ENCODE results near the gene DEK. TPM values are rescaled to one million over a fixed set of nuclear protein-coding genes. Genes with fewer than 3 reads are reported as not detected.

The DEK gene
- 34.2 and 35.7 TPM in 2 replicates for polyA plus RNA-seq (2012; rRNA removed)
- polyA plus RNA-seq (2012; cell fraction: cytosol; rRNA removed) = 49.1 and 63.6 TPM in 2 replicates
- 14.3 and 22.4 TPM in 2 replicates for polyA plus RNA-seq (2012; cell fraction: nucleus; rRNA removed)

- CTCF ChIA-PET = interaction anchor here (0.6 to 1.4 kb wide), 3 partner anchors 38 to 267 kb away, joined by 3 to 4 read pairs (median 4); partner anchors contain the start of genes KDM1B and TPMT
- peaks cover 38% of the 10 kb centered on the region for H4K20me1 ChIP-seq (ENCODE audit: insufficient read depth)
- H3K27me3 ChIP-seq (ENCODE audit: insufficient read depth) = no peaks in the 10 kb centered on the region
- H3K9me3 ChIP-seq = no peaks in the 10 kb centered on the region
- peak within 1 kb of the TSS; percentile 88 to 96 for H3K27ac ChIP-seq (ENCODE audit: low read depth in 2 of 2, low read length in 1 of 2)
- H3K4me1 ChIP-seq (ENCODE audit: control insufficient read depth in 1 of 2, insufficient read depth in 2 of 2, low read depth in 1 of 2, low read length in 1 of 2) = peaks cover 17 to 21% of the 10 kb centered on the region in 2 experiments; a peak in 3 of 4 replicates
- under 1% methylated on average over 49 of the region's 113 CpGs for WGBS (ENCODE audit: low lambda C conversion rate)
- peak within 1 kb of the TSS; percentile 92 for H3K9ac ChIP-seq
- peaks cover 47% of the 10 kb centered on the region for H3K79me2 ChIP-seq (ENCODE audit: insufficient read depth)
- H2AFZ ChIP-seq (ENCODE audit: low read depth) = peak within 1 kb of the TSS; percentile 89
- no peaks in the 10 kb centered on the region for H3K9me2 ChIP-seq
- peak; percentile 97 for DNase-seq
- POLR2A ChIA-PET = interaction anchor here (0.5 kb wide), 1 partner anchor 1794 kb away, joined by 3 read pairs; no protein-coding TSS in a partner anchor
- H3K4me2 ChIP-seq = peak within 1 kb of the TSS; percentile 91
- peak within 1 kb of the TSS; percentile 88 to 93 for H3K4me3 ChIP-seq (ENCODE audit: low read depth in 2 of 2, low read length in 1 of 2)
- peaks cover 8% of the 10 kb centered on the region for H3F3A ChIP-seq (replicated peaks; ENCODE audit: insufficient read depth)
- H3K36me3 ChIP-seq (replicated peaks in 1 of 2; ENCODE audit: control insufficient read depth in 1 of 2, insufficient read depth in 2 of 2, low read length in 1 of 2) = no peaks in the 10 kb centered on the region
- TF ChIP-seq ZBTB33 (IDR thresholded peaks at IDR 0.05; ENCODE audit: borderline replicate concordance, low read depth) = no peak
- peak; percentile 36 for TF ChIP-seq SMC3 (IDR thresholded peaks at IDR 0.05; ENCODE audit: low read depth, low read length)
- TF ChIP-seq FOSL2 (IDR thresholded peaks at IDR 0.05; ENCODE audit: borderline replicate concordance, low read depth) = no peak
- TF ChIP-seq TEAD4 (IDR thresholded peaks at IDR 0.05; ENCODE audit: borderline replicate concordance, insufficient read depth) = no peak
- TF ChIP-seq YY1 (IDR thresholded peaks at IDR 0.05; ENCODE audit: low read depth) = peak; percentile 88
- TF ChIP-seq POLR2AphosphoS5 (IDR thresholded peaks at IDR 0.05; ENCODE audit: low read depth, low read length) = no peak
- no peak; the same call in none of the 2 replicates for TF ChIP-seq MXI1 (IDR thresholded peaks at IDR 0.05; ENCODE audit: low read depth, low read length)
- TF ChIP-seq, protein P1, sequence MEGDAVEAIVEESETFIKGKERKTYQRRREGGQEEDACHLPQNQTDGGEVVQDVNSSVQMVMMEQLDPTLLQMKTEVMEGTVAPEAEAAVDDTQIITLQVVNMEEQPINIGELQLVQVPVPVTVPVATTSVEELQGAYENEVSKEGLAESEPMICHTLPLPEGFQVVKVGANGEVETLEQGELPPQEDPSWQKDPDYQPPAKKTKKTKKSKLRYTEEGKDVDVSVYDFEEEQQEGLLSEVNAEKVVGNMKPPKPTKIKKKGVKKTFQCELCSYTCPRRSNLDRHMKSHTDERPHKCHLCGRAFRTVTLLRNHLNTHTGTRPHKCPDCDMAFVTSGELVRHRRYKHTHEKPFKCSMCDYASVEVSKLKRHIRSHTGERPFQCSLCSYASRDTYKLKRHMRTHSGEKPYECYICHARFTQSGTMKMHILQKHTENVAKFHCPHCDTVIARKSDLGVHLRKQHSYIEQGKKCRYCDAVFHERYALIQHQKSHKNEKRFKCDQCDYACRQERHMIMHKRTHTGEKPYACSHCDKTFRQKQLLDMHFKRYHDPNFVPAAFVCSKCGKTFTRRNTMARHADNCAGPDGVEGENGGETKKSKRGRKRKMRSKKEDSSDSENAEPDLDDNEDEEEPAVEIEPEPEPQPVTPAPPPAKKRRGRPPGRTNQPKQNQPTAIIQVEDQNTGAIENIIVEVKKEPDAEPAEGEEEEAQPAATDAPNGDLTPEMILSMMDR (IDR thresholded peaks at IDR 0.05) = peak; percentile 52
- TF ChIP-seq REST (IDR thresholded peaks at IDR 0.05; ENCODE audit: low read depth, low read length) = no peak
- TF ChIP-seq, protein P2, sequence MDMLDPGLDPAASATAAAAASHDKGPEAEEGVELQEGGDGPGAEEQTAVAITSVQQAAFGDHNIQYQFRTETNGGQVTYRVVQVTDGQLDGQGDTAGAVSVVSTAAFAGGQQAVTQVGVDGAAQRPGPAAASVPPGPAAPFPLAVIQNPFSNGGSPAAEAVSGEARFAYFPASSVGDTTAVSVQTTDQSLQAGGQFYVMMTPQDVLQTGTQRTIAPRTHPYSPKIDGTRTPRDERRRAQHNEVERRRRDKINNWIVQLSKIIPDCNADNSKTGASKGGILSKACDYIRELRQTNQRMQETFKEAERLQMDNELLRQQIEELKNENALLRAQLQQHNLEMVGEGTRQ (IDR thresholded peaks at IDR 0.05; ENCODE audit: borderline replicate concordance, low read depth, low read length) = no peak
- TF ChIP-seq, protein P3, sequence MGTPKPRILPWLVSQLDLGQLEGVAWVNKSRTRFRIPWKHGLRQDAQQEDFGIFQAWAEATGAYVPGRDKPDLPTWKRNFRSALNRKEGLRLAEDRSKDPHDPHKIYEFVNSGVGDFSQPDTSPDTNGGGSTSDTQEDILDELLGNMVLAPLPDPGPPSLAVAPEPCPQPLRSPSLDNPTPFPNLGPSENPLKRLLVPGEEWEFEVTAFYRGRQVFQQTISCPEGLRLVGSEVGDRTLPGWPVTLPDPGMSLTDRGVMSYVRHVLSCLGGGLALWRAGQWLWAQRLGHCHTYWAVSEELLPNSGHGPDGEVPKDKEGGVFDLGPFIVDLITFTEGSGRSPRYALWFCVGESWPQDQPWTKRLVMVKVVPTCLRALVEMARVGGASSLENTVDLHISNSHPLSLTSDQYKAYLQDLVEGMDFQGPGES (IDR thresholded peaks at IDR 0.05; ENCODE audit: low read depth, low read length) = no peak
- no peak for TF ChIP-seq RCOR1 (IDR thresholded peaks at IDR 0.05; ENCODE audit: low read length)
- 0 out of 2 replicates have a peak, but pooled peaks have one; percentile 26 for TF ChIP-seq PBX3 (IDR thresholded peaks at IDR 0.05)
- no peak for TF ChIP-seq MEF2A (IDR thresholded peaks at IDR 0.05; ENCODE audit: borderline replicate concordance, low read depth)
- TF ChIP-seq EZH2phosphoT487 (IDR thresholded peaks at IDR 0.05; ENCODE audit: borderline replicate concordance, low read depth) = no peak
- TF ChIP-seq MAX (IDR thresholded peaks at IDR 0.05; ENCODE audit: low read depth) = peak; percentile 76
- TF ChIP-seq TAF1 (IDR thresholded peaks at IDR 0.05; ENCODE audit: borderline replicate concordance, low read depth, low read length) = peak; percentile 61; the same call in 1 of the 2 replicates
- peak; percentile 44 for TF ChIP-seq RAD21 (IDR thresholded peaks at IDR 0.05; ENCODE audit: low read length)
- no peak for TF ChIP-seq EP300 (IDR thresholded peaks at IDR 0.05; ENCODE audit: borderline replicate concordance in 1 of 2, low read depth in 1 of 2, low read length in 1 of 2)
Observed at GRCh38 chr6:18264219-18264922, at the start of gene DEK. DEK (minus strand) TSS chr6:18264530; CDS start chr6:18263987, 543 bp downstream.

Measured in SK-N-SH (cell line).